ENCODE data around the gene SWT1. TPM values are rescaled to one million over a fixed set of nuclear protein-coding genes. Genes with fewer than 3 reads are reported as not detected.

Gene SWT1
- total RNA-seq, 1 donor from 2014 or later: 2.1 TPM

GRCh38 chr1:185284533-185285276, 127.7 kb downstream of the SWT1 start:
- Mint-ChIP-seq H3K27me3 (ENCODE audit: low read depth) (no peaks in the 10 kb centered on the region), H3K4me3 (ENCODE audit: low read depth) (no peak overlapping the region), H3K36me3 (ENCODE audit: low read depth) (peaks cover 16% of the 10 kb centered on the region), H3K27ac (no peak overlapping the region), H3K9me3 (no peaks in the 10 kb centered on the region), H3K4me1 (ENCODE audit: low read depth) (peaks cover 25% of the 10 kb centered on the region)
- DNase-seq (ENCODE audit: low spot score): no peak
- intact Hi-C loops (cut with micrococcal nuclease): no loop called here

GRCh38 chr1:185287451-185287850, 130.5 kb downstream of the SWT1 start:
- H3K4me1 Mint-ChIP-seq (ENCODE audit: low read depth): peaks cover 14% of the 10 kb centered on the region
- intact Hi-C loops (cut with micrococcal nuclease): no loop called here
- H3K9me3 Mint-ChIP-seq: no peaks in the 10 kb centered on the region
- peaks cover 20% of the 10 kb centered on the region for H3K36me3 Mint-ChIP-seq (ENCODE audit: low read depth)
- no peak overlapping the region for H3K27ac Mint-ChIP-seq
- no peak overlapping the region for H3K4me3 Mint-ChIP-seq (ENCODE audit: low read depth)
- no peaks in the 10 kb centered on the region for H3K27me3 Mint-ChIP-seq (ENCODE audit: low read depth)
- no peak for DNase-seq (ENCODE audit: low spot score)

- Mint-ChIP-seq H3K27ac (no peak overlapping the region), H3K27me3 (ENCODE audit: low read depth) (no peaks in the 10 kb centered on the region), H3K4me3 (ENCODE audit: low read depth) (no peak overlapping the region), H3K36me3 (ENCODE audit: low read depth) (peaks cover 29% of the 10 kb centered on the region), H3K4me1 (ENCODE audit: low read depth) (peaks cover 19% of the 10 kb centered on the region), H3K9me3 (no peaks in the 10 kb centered on the region)
- DNase-seq (ENCODE audit: low spot score): no peak
- intact Hi-C loops (cut with micrococcal nuclease): no loop called here
Measured at GRCh38 chr1:185288435-185288834, 131.5 kb downstream of the SWT1 start.

GRCh38 chr1:185289880-185290279, 132.9 kb downstream of the SWT1 start:
- intact Hi-C loops (cut with micrococcal nuclease): no loop called here
- Mint-ChIP-seq H3K36me3 (ENCODE audit: low read depth) (peaks cover 41% of the 10 kb centered on the region), H3K27ac (no peak overlapping the region), H3K4me3 (ENCODE audit: low read depth) (no peak overlapping the region), H3K27me3 (ENCODE audit: low read depth) (no peaks in the 10 kb centered on the region), H3K9me3 (no peaks in the 10 kb centered on the region), H3K4me1 (ENCODE audit: low read depth) (peaks cover 19% of the 10 kb centered on the region)
- no peak for DNase-seq (ENCODE audit: low spot score)

- H3K9me3 Mint-ChIP-seq: no peaks in the 10 kb centered on the region
- intact Hi-C loops (cut with micrococcal nuclease): no loop called here
- H3K36me3 Mint-ChIP-seq (ENCODE audit: low read depth): peaks cover 54% of the 10 kb centered on the region
- no peak for DNase-seq (ENCODE audit: low spot score)
- no peak overlapping the region for H3K27ac Mint-ChIP-seq
- no peaks in the 10 kb centered on the region for H3K27me3 Mint-ChIP-seq (ENCODE audit: low read depth)
- H3K4me1 Mint-ChIP-seq (ENCODE audit: low read depth): peaks cover 15% of the 10 kb centered on the region
- H3K4me3 Mint-ChIP-seq (ENCODE audit: low read depth): no peak overlapping the region
Measured at GRCh38 chr1:185291159-185291558, 134.2 kb downstream of the SWT1 start.

- peaks cover 15% of the 10 kb centered on the region for H3K4me1 Mint-ChIP-seq (ENCODE audit: low read depth)
- no peak overlapping the region for H3K4me3 Mint-ChIP-seq (ENCODE audit: low read depth)
- no peak overlapping the region for H3K27ac Mint-ChIP-seq
- H3K27me3 Mint-ChIP-seq (ENCODE audit: low read depth): no peaks in the 10 kb centered on the region
- peaks cover 59% of the 10 kb centered on the region for H3K36me3 Mint-ChIP-seq (ENCODE audit: low read depth)
- no peak for DNase-seq (ENCODE audit: low spot score)
- intact Hi-C loops (cut with micrococcal nuclease): no loop called here
- H3K9me3 Mint-ChIP-seq: no peaks in the 10 kb centered on the region
Measured at GRCh38 chr1:185291652-185292051, 134.7 kb downstream of the SWT1 start.

- intact Hi-C loops (cut with micrococcal nuclease): no loop called here
- no peaks in the 10 kb centered on the region for H3K9me3 Mint-ChIP-seq
- no peaks in the 10 kb centered on the region for H3K27me3 Mint-ChIP-seq (ENCODE audit: low read depth)
- H3K27ac Mint-ChIP-seq: no peak overlapping the region
- no peak overlapping the region for H3K4me3 Mint-ChIP-seq (ENCODE audit: low read depth)
- H3K36me3 Mint-ChIP-seq (ENCODE audit: low read depth): peaks cover 65% of the 10 kb centered on the region
- peaks cover 15% of the 10 kb centered on the region for H3K4me1 Mint-ChIP-seq (ENCODE audit: low read depth)
- DNase-seq (ENCODE audit: low spot score): no peak
Measured at GRCh38 chr1:185292237-185292636, 135.3 kb downstream of the SWT1 start.

GRCh38 chr1:185293967-185294542, 137.1 kb downstream of the SWT1 start:
- Mint-ChIP-seq H3K9me3 (no peaks in the 10 kb centered on the region), H3K36me3 (ENCODE audit: low read depth) (peaks cover 74% of the 10 kb centered on the region), H3K4me3 (ENCODE audit: low read depth) (no peak overlapping the region), H3K27me3 (ENCODE audit: low read depth) (no peaks in the 10 kb centered on the region), H3K27ac (peak overlapping the region; percentile 11), H3K4me1 (ENCODE audit: low read depth) (peaks cover 10% of the 10 kb centered on the region)
- intact Hi-C loops (cut with micrococcal nuclease): no loop called here
- no peak for DNase-seq (ENCODE audit: low spot score)

- no peak for DNase-seq (ENCODE audit: low spot score)
- H3K36me3 Mint-ChIP-seq (ENCODE audit: low read depth): peaks cover 73% of the 10 kb centered on the region
- H3K9me3 Mint-ChIP-seq: no peaks in the 10 kb centered on the region
- no peaks in the 10 kb centered on the region for H3K27me3 Mint-ChIP-seq (ENCODE audit: low read depth)
- no peak overlapping the region for H3K27ac Mint-ChIP-seq
- peaks cover 7% of the 10 kb centered on the region for H3K4me1 Mint-ChIP-seq (ENCODE audit: low read depth)
- intact Hi-C loops (cut with micrococcal nuclease): no loop called here
- H3K4me3 Mint-ChIP-seq (ENCODE audit: low read depth): no peak overlapping the region
Measured at GRCh38 chr1:185295091-185295490, 138.1 kb downstream of the SWT1 start.

- no peak for DNase-seq (ENCODE audit: low spot score)
- H3K9me3 Mint-ChIP-seq: no peaks in the 10 kb centered on the region
- peaks cover 87% of the 10 kb centered on the region for H3K36me3 Mint-ChIP-seq (ENCODE audit: low read depth)
- H3K4me3 Mint-ChIP-seq (ENCODE audit: low read depth): no peak overlapping the region
- peaks cover 3% of the 10 kb centered on the region for H3K4me1 Mint-ChIP-seq (ENCODE audit: low read depth)
- H3K27ac Mint-ChIP-seq: no peak overlapping the region
- H3K27me3 Mint-ChIP-seq (ENCODE audit: low read depth): no peaks in the 10 kb centered on the region
- intact Hi-C loops (cut with micrococcal nuclease): no loop called here
Measured at GRCh38 chr1:185297982-185298381, 141.0 kb downstream of the SWT1 start.

GRCh38 chr1:185300152-185300551, 143.2 kb downstream of the SWT1 start:
- intact Hi-C loops (cut with micrococcal nuclease): no loop called here
- H3K36me3 Mint-ChIP-seq (ENCODE audit: low read depth): peaks cover 90% of the 10 kb centered on the region
- no peak overlapping the region for H3K27ac Mint-ChIP-seq
- no peak overlapping the region for H3K4me3 Mint-ChIP-seq (ENCODE audit: low read depth)
- no peak for DNase-seq (ENCODE audit: low spot score)
- no peaks in the 10 kb centered on the region for H3K27me3 Mint-ChIP-seq (ENCODE audit: low read depth)
- H3K9me3 Mint-ChIP-seq: no peaks in the 10 kb centered on the region
- peaks cover 6% of the 10 kb centered on the region for H3K4me1 Mint-ChIP-seq (ENCODE audit: low read depth)

- H3K9me3 Mint-ChIP-seq: no peaks in the 10 kb centered on the region
- H3K36me3 Mint-ChIP-seq (ENCODE audit: low read depth): peaks cover 81% of the 10 kb centered on the region
- no peaks in the 10 kb centered on the region for H3K27me3 Mint-ChIP-seq (ENCODE audit: low read depth)
- intact Hi-C loops (cut with micrococcal nuclease): no loop called here
- DNase-seq (ENCODE audit: low spot score): no peak
- peaks cover 13% of the 10 kb centered on the region for H3K4me1 Mint-ChIP-seq (ENCODE audit: low read depth)
- H3K27ac Mint-ChIP-seq: no peak overlapping the region
- H3K4me3 Mint-ChIP-seq (ENCODE audit: low read depth): no peak overlapping the region
Measured at GRCh38 chr1:185305419-185305818, 148.5 kb downstream of the SWT1 start.

- intact Hi-C loops (cut with micrococcal nuclease): no loop called here
- Mint-ChIP-seq H3K4me3 (ENCODE audit: low read depth) (no peak overlapping the region), H3K36me3 (ENCODE audit: low read depth) (peaks cover 73% of the 10 kb centered on the region), H3K27me3 (ENCODE audit: low read depth) (no peaks in the 10 kb centered on the region), H3K4me1 (ENCODE audit: low read depth) (peaks cover 28% of the 10 kb centered on the region), H3K27ac (no peak overlapping the region), H3K9me3 (no peaks in the 10 kb centered on the region)
- DNase-seq (ENCODE audit: low spot score): no peak
Measured at GRCh38 chr1:185308126-185308525, 151.2 kb downstream of the SWT1 start.

Measured in activated T-helper 2 cell treated with anti-CD3 and anti-CD28 coated beads, Interferon-gamma antibody, Interleukin-2, Interleukin-4, amounts not matched to agents 10 μg/mL and 5 μg/mL and 100 μg/mL, durations not matched to agents 14 hours and 24 hours and 36 hours (primary cell).